Spleen (tissue), 7 donors: ENCODE results near the gene MGA.

Experiments
- CTCF ChIP-seq, 11 experiments: fragments of 200-600 bp in 7 of 11; fragments of 450-650 bp in 4 of 11; sonication (generic) in 4 of 11; IDR thresholded peaks in 8 of 11; conservative IDR thresholded peaks in 3 of 11; 1 replicate in 7 of 11; 2 replicates in 4 of 11; pipeline versions ENCODE4 v1.4.0 to v1.8.0; 2016 to 2021; ENCODE audit warnings: antibody characterized with exemption in 11 of 11, inconsistent platforms in 4 of 11, mild to moderate bottlenecking in 1 of 11
- POLR2AphosphoS5 ChIP-seq, 3 donors: sonication (generic); formaldehyde crosslinking; IDR thresholded peaks; one replicate each; pipeline ENCODE4 v1.5.1; 2017; ENCODE audit warnings: antibody characterized with exemption in 3 of 3
- donor health status: DM: no; HTN: no; CAD: no; lungs with moderate emphysema.
- donor health status: DM: no; HTN: no; CAD: no.
- donor health status: DM: no; HTN: no; CAD: no.

- TF ChIP-seq CTCF (IDR thresholded peaks at IDR 0.05 in 8 of 11, conservative IDR thresholded peaks at IDR 0.05 in 3 of 11) = no peak
- TF ChIP-seq POLR2AphosphoS5 (IDR thresholded peaks at IDR 0.05) = no peak
Observed at GRCh38 chr15:41778521-41778920, 118.3 kb downstream of the MGA start.
